Limb (tissue), 2 donors: Measurements from ENCODE around the gene C19orf25.
"Not testable (repeated sequence)": the region's sequence is repeated elsewhere in the genome, so short reads cannot be mapped to it uniquely, and the experiment has no call there.

Experiments used
- DNase-seq, 2 donors: peaks; one replicate each; pipeline ENCODE4 v3.0.0-alpha.2; 2016; ENCODE audit errors: extremely low spot score in 2 of 2

Gene C19orf25

GRCh38 chr19:1512671-1513498 lies 33.9 kb upstream of the C19orf25 start, which contains the start of gene ADAMTSL5:
TSS of gene ADAMTSL5 (minus strand) at chr19:1513019. CDS start at chr19:1510943, 2,076 bp downstream.
- DNase-seq = no peak

GRCh38 chr19:1511318-1512317 lies 32.6 kb upstream of the C19orf25 start:
- no peak for DNase-seq

- DNase-seq = no peak
Observed at GRCh38 chr19:1510807-1511206, 31.8 kb upstream of the C19orf25 start.

GRCh38 chr19:1510442-1510806 lies 31.4 kb upstream of the C19orf25 start:
- no peak for DNase-seq

GRCh38 chr19:1509602-1510441 lies 30.8 kb upstream of the C19orf25 start:
- DNase-seq = no peak

GRCh38 chr19:1508507-1508856 lies 29.5 kb upstream of the C19orf25 start:
- no peak for DNase-seq

- peak; percentile 93 to 96 for DNase-seq
Observed at GRCh38 chr19:1507763-1508506, 28.9 kb upstream of the C19orf25 start.

- no peak for DNase-seq
Observed at GRCh38 chr19:1507192-1507660, 28.2 kb upstream of the C19orf25 start.

- no peak for DNase-seq
Observed at GRCh38 chr19:1505991-1506881, 27.2 kb upstream of the C19orf25 start.

- no peak for DNase-seq
Observed at GRCh38 chr19:1505012-1505411, 26.0 kb upstream of the C19orf25 start.

- no peak for DNase-seq
Observed at GRCh38 chr19:1503925-1504773, 25.1 kb upstream of the C19orf25 start.

- DNase-seq = peak in 1 of 2 donors; percentile 74
Observed at GRCh38 chr19:1503089-1503924, 24.3 kb upstream of the C19orf25 start.

- DNase-seq = no peak
Observed at GRCh38 chr19:1502433-1503088, 23.5 kb upstream of the C19orf25 start.

GRCh38 chr19:1501200-1501595 lies 22.2 kb upstream of the C19orf25 start:
- DNase-seq = no peak

GRCh38 chr19:1499231-1499630 lies 20.2 kb upstream of the C19orf25 start:
- not testable (repeated sequence) for DNase-seq

- DNase-seq = no peak
Observed at GRCh38 chr19:1497578-1498235, 18.7 kb upstream of the C19orf25 start.
